Transverse colon (tissue), 4 donors: ENCODE measurements around the gene C11orf52.

Experiments used
- CTCF ChIP-seq, 5 experiments: fragments of 200-600 bp in 3 of 5; fragments of 450-650 bp in 2 of 5; sonication (generic) in 3 of 5; IDR thresholded peaks; 1 replicate in 2 of 5; 2 replicates in 3 of 5; pipeline ENCODE4 v1.5.1; 2016 to 2017; ENCODE audit warnings: antibody characterized with exemption in 5 of 5, inconsistent platforms in 3 of 5, mild to moderate bottlenecking in 2 of 5, moderate library complexity in 1 of 5
- EP300 ChIP-seq: sonication (generic); formaldehyde crosslinking; IDR thresholded peaks from one replicate; pipeline ENCODE4 v1.6.1; 2017; ENCODE audit warnings: antibody characterized with exemption, low read depth
- POLR2A ChIP-seq: fragments of 450-650 bp; IDR thresholded peaks from one replicate; pipeline ENCODE4 v1.6.1; 2016; ENCODE audit warnings: antibody characterized with exemption, mild to moderate bottlenecking, moderate library complexity
- POLR2AphosphoS5 ChIP-seq, 3 donors: sonication (generic); formaldehyde crosslinking; IDR thresholded peaks; one replicate each; pipeline ENCODE4 v1.6.1; 2016; ENCODE audit warnings: antibody characterized with exemption in 3 of 3

GRCh38 chr11:111909378-111909777, 9.3 kb upstream of the C11orf52 start:
- TF ChIP-seq POLR2A = no peak
- peak; percentile 58 for TF ChIP-seq EP300
- no peak for TF ChIP-seq POLR2AphosphoS5 (IDR thresholded peaks at IDR 0.05)
- no peak for TF ChIP-seq CTCF (IDR thresholded peaks at IDR 0.05)
